Ramos (cell line): ENCODE measurements around the gene CLEC7A.

Source experiments
- in situ Hi-C: fragments of 300-500 bp; cut with MboI; formaldehyde crosslinking; loops from one replicate; pipeline ENCODE4 v1.14.3; 2022; ENCODE audit warnings: low sequenced_read_pairs; ENCODE audit not compliant: unreplicated experiment

CLEC7A gene

GRCh38 chr12:10101042-10101579 is 28.9 kb downstream of the CLEC7A start:
- in situ Hi-C loops = no loop called here

- in situ Hi-C loops = no loop called here
Measured at GRCh38 chr12:10098791-10099190, 31.2 kb downstream of the CLEC7A start, which contains the start of gene CLEC1A. CLEC1A (minus strand) TSS chr12:10098985; CDS start chr12:10098922, 63 bp downstream.

- in situ Hi-C loops = no loop called here
Measured at GRCh38 chr12:10097521-10097920, 32.5 kb downstream of the CLEC7A start.

GRCh38 chr12:10095971-10096370 is 34.0 kb downstream of the CLEC7A start:
- in situ Hi-C loops = no loop called here

- in situ Hi-C loops = no loop called here
Measured at GRCh38 chr12:10094646-10095395, 35.2 kb downstream of the CLEC7A start.

GRCh38 chr12:10088955-10089900 is 40.8 kb downstream of the CLEC7A start:
- in situ Hi-C loops = no loop called here

- in situ Hi-C loops = no loop called here
Measured at GRCh38 chr12:10088031-10088430, 42.0 kb downstream of the CLEC7A start.

GRCh38 chr12:10086387-10086786 is 43.6 kb downstream of the CLEC7A start:
- in situ Hi-C loops = no loop called here

- in situ Hi-C loops = no loop called here
Measured at GRCh38 chr12:10084733-10085132, 45.3 kb downstream of the CLEC7A start.

GRCh38 chr12:10082117-10082874 is 47.7 kb downstream of the CLEC7A start:
- in situ Hi-C loops = no loop called here

- in situ Hi-C loops = no loop called here
Measured at GRCh38 chr12:10075451-10075850, 54.5 kb downstream of the CLEC7A start.

GRCh38 chr12:10073261-10073660 is 56.7 kb downstream of the CLEC7A start:
- in situ Hi-C loops = no loop called here

- in situ Hi-C loops = no loop called here
Measured at GRCh38 chr12:10072131-10072530, 57.9 kb downstream of the CLEC7A start.

GRCh38 chr12:10070380-10070779 is 59.6 kb downstream of the CLEC7A start:
- in situ Hi-C loops = no loop called here

GRCh38 chr12:10069976-10070375 is 60.0 kb downstream of the CLEC7A start:
- in situ Hi-C loops = no loop called here

- in situ Hi-C loops = no loop called here
Measured at GRCh38 chr12:10069099-10069498, 60.9 kb downstream of the CLEC7A start.

- in situ Hi-C loops = no loop called here
Measured at GRCh38 chr12:10068644-10069043, 61.4 kb downstream of the CLEC7A start.

- in situ Hi-C loops = no loop called here
Measured at GRCh38 chr12:10067942-10068341, 62.1 kb downstream of the CLEC7A start.

GRCh38 chr12:10067264-10067663 is 62.7 kb downstream of the CLEC7A start:
- in situ Hi-C loops = no loop called here
